NCI-H446 treated with DMSO at 0.1 percent for 48 hours (cell line): ENCODE data around the gene FRMD3.

Source experiments
- DNase-seq: peaks from one replicate; lab custom pipeline; 2025; lab: John Stamatoyannopoulos, UW

The FRMD3 gene

GRCh38 chr9:83334320-83334719, 203.9 kb downstream of the FRMD3 start:
- DNase-seq: peak; percentile 40

- DNase-seq: no peak
Observed at GRCh38 chr9:83330207-83331196, 207.7 kb downstream of the FRMD3 start.

- no peak for DNase-seq
Observed at GRCh38 chr9:83327750-83328622, 210.2 kb downstream of the FRMD3 start.

- DNase-seq: no peak
Observed at GRCh38 chr9:83327323-83327722, 210.9 kb downstream of the FRMD3 start.

- DNase-seq: no peak
Observed at GRCh38 chr9:83323148-83323547, 215.1 kb downstream of the FRMD3 start.

- no peak for DNase-seq
Observed at GRCh38 chr9:83322438-83322837, 215.8 kb downstream of the FRMD3 start.

GRCh38 chr9:83317244-83317643, 221.0 kb downstream of the FRMD3 start:
- no peak for DNase-seq

GRCh38 chr9:83315649-83316048, 222.6 kb downstream of the FRMD3 start:
- no peak for DNase-seq

- no peak for DNase-seq
Observed at GRCh38 chr9:83313781-83314180, 224.4 kb downstream of the FRMD3 start.

GRCh38 chr9:83312537-83312936, 225.7 kb downstream of the FRMD3 start:
- no peak for DNase-seq

GRCh38 chr9:83307066-83307724, 231.0 kb downstream of the FRMD3 start:
- DNase-seq: no peak

GRCh38 chr9:83304686-83305085, 233.5 kb downstream of the FRMD3 start:
- DNase-seq: peak; percentile 91

GRCh38 chr9:83299571-83299970, 238.6 kb downstream of the FRMD3 start:
- no peak for DNase-seq

- no peak for DNase-seq
Observed at GRCh38 chr9:83299094-83299493, 239.1 kb downstream of the FRMD3 start.

GRCh38 chr9:83296123-83296522, 242.1 kb downstream of the FRMD3 start:
- DNase-seq: no peak

- DNase-seq: no peak
Observed at GRCh38 chr9:83294816-83295215, 243.4 kb downstream of the FRMD3 start.

GRCh38 chr9:83291196-83291595, 247.0 kb downstream of the FRMD3 start:
- no peak for DNase-seq

- DNase-seq: no peak
Observed at GRCh38 chr9:83290692-83291091, 247.5 kb downstream of the FRMD3 start.

GRCh38 chr9:83287021-83287420, 251.2 kb downstream of the FRMD3 start:
- no peak for DNase-seq

GRCh38 chr9:83285445-83286225, 252.6 kb downstream of the FRMD3 start:
- DNase-seq: no peak

GRCh38 chr9:83284746-83285145, 253.5 kb downstream of the FRMD3 start:
- DNase-seq: no peak
